Panc1 (cell line): Measurements from ENCODE around the gene SLC25A39. TPM values are rescaled to one million over a fixed set of nuclear protein-coding genes. Genes with fewer than 3 reads are reported as not detected.

Source experiments
- ATAC-seq: fragments of 200-7000 bp; cut with Tn5 transposase; 2 replicates; pipeline ENCODE4 v1.9.1; 2020; ENCODE audit warnings: mild to moderate bottlenecking, moderate library complexity
- BruUV-seq: library from RNA; stranded (reverse); fragments of 400-500 nt; replicated peaks from 2 replicates; lab custom pipeline; 2021; lab: Mats Ljungman, UMichigan
- CTCF ChIA-PET: fragments of 300-600 bp; sonication (Branson Sonifier 250); formaldehyde crosslinking; loops from one replicate; lab custom pipeline; 2022; ENCODE audit warnings: antibody characterized with exemption; lab: Charles Lee
- POLR2A ChIA-PET: fragments of 300-600 bp; sonication (Branson Sonifier 250); formaldehyde crosslinking; loops from one replicate; lab custom pipeline; 2022; ENCODE audit warnings: antibody characterized with exemption; lab: Charles Lee
- DNase-seq: peaks from one replicate; pipeline ENCODE4 v3.0.0-alpha.2; 2010; ENCODE audit warnings: low read depth, low spot score
- H3K27ac ChIP-seq: 2 replicates; pipeline ENCODE4 v1.5.1; 2011; ENCODE audit warnings: mild to moderate bottlenecking, low read length, inconsistent platforms
- H3K27me3 ChIP-seq: fragments of 200-500 bp; sonication (Bioruptor generic); 2 replicates; pipeline ENCODE4 v1.6.0; 2014; ENCODE audit warnings: low read length, inconsistent platforms; ENCODE audit not compliant: control insufficient read depth, insufficient read depth
- H3K36me3 ChIP-seq: fragments of 200-500 bp; sonication (Bioruptor generic); 2 replicates; pipeline ENCODE4 v1.5.1; 2014; ENCODE audit warnings: inconsistent platforms, mild to moderate bottlenecking, low read length, moderate library complexity; ENCODE audit not compliant: control insufficient read depth, insufficient read depth
- H3K4me1 ChIP-seq: 2 replicates; pipeline ENCODE4 v1.5.1; 2011; ENCODE audit warnings: inconsistent platforms, mild to moderate bottlenecking, low read length, moderate library complexity; ENCODE audit not compliant: control insufficient read depth, insufficient read depth
- H3K4me3 ChIP-seq, 2 experiments: 2 replicates each; pipeline ENCODE4 v1.5.1; 2011 to 2012; ENCODE audit warnings: low read depth in 2 of 2, low read length in 2 of 2, mild to moderate bottlenecking in 2 of 2, inconsistent platforms in 1 of 2, moderate library complexity in 1 of 2
- H3K9me3 ChIP-seq: fragments of 200-500 bp; sonication (Bioruptor generic); 2 replicates; pipeline ENCODE4 v1.5.1; 2014; ENCODE audit warnings: low read depth, mild to moderate bottlenecking, inconsistent platforms, low read length, moderate library complexity; ENCODE audit not compliant: control insufficient read depth, insufficient read depth
- CTCF ChIP-seq: fragments of 450-650 bp; IDR thresholded peaks from 2 replicates; pipeline ENCODE4 v1.5.1; 2017; ENCODE audit warnings: mild to moderate bottlenecking
- POLR2AphosphoS5 ChIP-seq: IDR thresholded peaks from 2 replicates; pipeline ENCODE4 v1.6.1; 2012; ENCODE audit warnings: mild to moderate bottlenecking, low read depth, low read length, moderate library complexity
- SIN3A ChIP-seq: IDR thresholded peaks from 2 replicates; pipeline ENCODE4 v1.6.1; 2012; ENCODE audit warnings: low read depth, mild to moderate bottlenecking, low read length, moderate library complexity, borderline replicate concordance; ENCODE audit not compliant: insufficient read depth
- TCF7L2 ChIP-seq: IDR thresholded peaks from 2 replicates; pipeline ENCODE4 v1.6.1; 2011; ENCODE audit warnings: mild to moderate bottlenecking, low read depth, low read length, inconsistent platforms
- in situ Hi-C: cut with HindIII; loops from 2 replicates; pipeline ENCODE4 v1.10.0; 2016; ENCODE audit warnings: low sequenced_read_pairs, low pct_unique_long_range_greater_than_20kb
- intact Hi-C: fragments of 100-400 bp; cut with micrococcal nuclease; formaldehyde crosslinking; loops from one replicate; pipeline ENCODE4 v1.10.0; 2022; ENCODE audit not compliant: unreplicated experiment
- total RNA-seq: library from RNA; stranded (reverse); gene quantifications from one replicate; pipeline ENCODE4 v1.2.1, GENCODE V29; 2021; ENCODE audit not compliant: unreplicated experiment
- TF ChIP-seq, protein P1 (sequence below), 2 experiments: IDR thresholded peaks; 2 replicates each; pipeline ENCODE4 v1.6.1; 2011 to 2012; ENCODE audit warnings: low read depth in 2 of 2, control low read depth in 1 of 2, low read length in 1 of 2, mild to moderate bottlenecking in 1 of 2, moderate library complexity in 1 of 2; ENCODE audit not compliant: insufficient read depth in 1 of 2

Gene SLC25A39
- total RNA-seq, 1 experiment from 2014 or later: 138 TPM

- CTCF ChIA-PET: interaction anchor here (0.6 to 0.9 kb wide), 2 partner anchors 125 to 214 kb away, joined by 3 read pairs; no protein-coding TSS in a partner anchor
- intact Hi-C loops: no loop called here
Observed at GRCh38 chr17:44359458-44360143, 35.0 kb upstream of the SLC25A39 start.

DNA sequence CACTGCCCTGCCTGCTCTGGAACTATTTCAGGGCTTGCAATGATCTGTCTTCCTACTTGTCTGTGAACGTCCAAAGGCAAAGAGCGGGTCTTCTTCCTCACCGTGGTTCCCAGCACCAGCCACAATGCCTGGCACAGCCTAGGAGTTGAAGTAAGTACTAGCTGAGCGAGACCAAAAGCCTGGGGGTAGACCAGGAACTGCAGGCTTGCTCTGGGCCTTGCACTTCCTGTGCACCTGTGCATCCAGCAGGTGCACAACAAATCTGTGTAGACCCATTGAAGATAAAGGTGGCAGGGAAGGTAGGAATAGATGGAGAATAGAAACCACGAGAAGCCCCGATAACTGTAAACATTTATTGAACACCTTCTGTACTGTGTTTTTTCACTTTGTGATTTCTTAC, 34.4 kb upstream of the SLC25A39 start:
- H3K27me3 ChIP-seq: no peaks in the 10 kb centered on the region
- peaks cover 6% of the 10 kb centered on the region; the same call in 1 of the 2 replicates for H3K4me1 ChIP-seq
- no peaks in the 10 kb centered on the region for H3K36me3 ChIP-seq
- no TSS peak for BruUV-seq
- ATAC-seq (no peak), DNase-seq (no peak)
- CTCF ChIA-PET: interaction anchor here (0.6 kb wide), 1 partner anchor 214 kb away, joined by 3 read pairs; no protein-coding TSS in a partner anchor
- POLR2A ChIA-PET: no interaction called here
- intact Hi-C loops: no loop called here
- no peak overlapping the region for H3K27ac ChIP-seq
- in situ Hi-C loops: no loop called here
- no peaks in the 10 kb centered on the region for H3K9me3 ChIP-seq
- no peak overlapping the region for H3K4me3 ChIP-seq
- TF ChIP-seq TCF7L2: no peak
- TF ChIP-seq CTCF: no peak
- no peak for TF ChIP-seq POLR2AphosphoS5
- TF ChIP-seq, protein P1, sequence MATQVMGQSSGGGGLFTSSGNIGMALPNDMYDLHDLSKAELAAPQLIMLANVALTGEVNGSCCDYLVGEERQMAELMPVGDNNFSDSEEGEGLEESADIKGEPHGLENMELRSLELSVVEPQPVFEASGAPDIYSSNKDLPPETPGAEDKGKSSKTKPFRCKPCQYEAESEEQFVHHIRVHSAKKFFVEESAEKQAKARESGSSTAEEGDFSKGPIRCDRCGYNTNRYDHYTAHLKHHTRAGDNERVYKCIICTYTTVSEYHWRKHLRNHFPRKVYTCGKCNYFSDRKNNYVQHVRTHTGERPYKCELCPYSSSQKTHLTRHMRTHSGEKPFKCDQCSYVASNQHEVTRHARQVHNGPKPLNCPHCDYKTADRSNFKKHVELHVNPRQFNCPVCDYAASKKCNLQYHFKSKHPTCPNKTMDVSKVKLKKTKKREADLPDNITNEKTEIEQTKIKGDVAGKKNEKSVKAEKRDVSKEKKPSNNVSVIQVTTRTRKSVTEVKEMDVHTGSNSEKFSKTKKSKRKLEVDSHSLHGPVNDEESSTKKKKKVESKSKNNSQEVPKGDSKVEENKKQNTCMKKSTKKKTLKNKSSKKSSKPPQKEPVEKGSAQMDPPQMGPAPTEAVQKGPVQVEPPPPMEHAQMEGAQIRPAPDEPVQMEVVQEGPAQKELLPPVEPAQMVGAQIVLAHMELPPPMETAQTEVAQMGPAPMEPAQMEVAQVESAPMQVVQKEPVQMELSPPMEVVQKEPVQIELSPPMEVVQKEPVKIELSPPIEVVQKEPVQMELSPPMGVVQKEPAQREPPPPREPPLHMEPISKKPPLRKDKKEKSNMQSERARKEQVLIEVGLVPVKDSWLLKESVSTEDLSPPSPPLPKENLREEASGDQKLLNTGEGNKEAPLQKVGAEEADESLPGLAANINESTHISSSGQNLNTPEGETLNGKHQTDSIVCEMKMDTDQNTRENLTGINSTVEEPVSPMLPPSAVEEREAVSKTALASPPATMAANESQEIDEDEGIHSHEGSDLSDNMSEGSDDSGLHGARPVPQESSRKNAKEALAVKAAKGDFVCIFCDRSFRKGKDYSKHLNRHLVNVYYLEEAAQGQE (IDR thresholded peaks at IDR 0.05; ENCODE audit: insufficient read depth in 1 of 2, low read depth in 2 of 2, low read length in 1 of 2): no peak
- no peak for TF ChIP-seq SIN3A

More at GRCh38 chr17:44359458-44360143, 35.0 kb upstream of the SLC25A39 start:
- Histone ChIP-seq H3K4me1 (peaks cover 6% of the 10 kb centered on the region; the same call in 1 of the 2 replicates), H3K36me3 (no peaks in the 10 kb centered on the region), H3K27me3 (no peaks in the 10 kb centered on the region), H3K4me3 (no peak overlapping the region), H3K9me3 (no peaks in the 10 kb centered on the region), H3K27ac (no peak overlapping the region)
- POLR2A ChIA-PET: no interaction called here
- ATAC-seq (no peak), DNase-seq (no peak)
- BruUV-seq: no TSS peak
- in situ Hi-C loops: no loop called here
- TF ChIP-seq POLR2AphosphoS5 (no peak), SIN3A (no peak), CTCF (no peak), TCF7L2 (no peak)
- TF ChIP-seq, protein P1 (IDR thresholded peaks at IDR 0.05; ENCODE audit: insufficient read depth in 1 of 2, low read depth in 2 of 2, low read length in 1 of 2): no peak
